Uterus (tissue), 4 donors: Measurements from ENCODE around the gene CEP63. TPM values are rescaled to one million over a fixed set of nuclear protein-coding genes. Genes with fewer than 3 reads are reported as not detected.

Experiments
- DNase-seq, 2 donors: peaks; one replicate each; pipeline ENCODE4 v3.0.0-alpha.2; 2019 to 2020
- H3K27ac ChIP-seq, 2 donors: fragments of 200-600 bp; sonication (generic); 1 replicate in 1 of 2; 2 replicates in 1 of 2; pipeline ENCODE4 v1.5.1; 2016 to 2018
- H3K27me3 ChIP-seq, 2 donors: fragments of 200-600 bp; sonication (generic); one replicate each; pipeline ENCODE4 v1.5.1; 2018 to 2019; ENCODE audit warnings: control low read depth in 1 of 2
- H3K36me3 ChIP-seq, 2 donors: fragments of 200-600 bp; sonication (generic); one replicate each; pipeline ENCODE4 v1.5.1; 2019; ENCODE audit warnings: control low read depth in 1 of 2
- H3K4me1 ChIP-seq, 2 donors: fragments of 200-600 bp; sonication (generic); one replicate each; pipeline ENCODE4 v1.5.1; 2018 to 2019; ENCODE audit warnings: control low read depth in 1 of 2
- H3K4me3 ChIP-seq, 2 donors: fragments of 200-600 bp; sonication (generic); 1 replicate in 1 of 2; 2 replicates in 1 of 2; pipeline ENCODE4 v1.5.1; 2018 to 2019; ENCODE audit warnings: mild to moderate bottlenecking in 1 of 2
- H3K9me3 ChIP-seq, 2 donors: fragments of 200-600 bp; sonication (generic); one replicate each; pipeline ENCODE4 v1.5.1; 2019; ENCODE audit warnings: control low read depth in 1 of 2
- CTCF ChIP-seq, 4 experiments: fragments of 200-600 bp in 2 of 4; fragments of 450-650 bp in 2 of 4; sonication (generic) in 2 of 4; IDR thresholded peaks; one replicate each; pipeline ENCODE4 v1.5.1; 2016 to 2019; ENCODE audit warnings: antibody characterized with exemption in 4 of 4, mild to moderate bottlenecking in 2 of 4, moderate library complexity in 1 of 4
- POLR2A ChIP-seq, 2 donors: fragments of 450-650 bp; IDR thresholded peaks; one replicate each; pipeline ENCODE4 v1.6.1; 2016; ENCODE audit warnings: antibody characterized with exemption in 2 of 2, mild to moderate bottlenecking in 1 of 2, moderate library complexity in 1 of 2
- intact Hi-C: fragments of 100-400 bp; cut with DNase I; formaldehyde crosslinking; loops from one replicate; pipeline ENCODE4 v1.15.1; 2023; ENCODE audit warnings: low total_unique reads
- total RNA-seq, 4 donors: library from RNA; depleted of rRNA in 3 of 4; stranded (reverse); fragments of >200 nt in 3 of 4; gene quantifications; one replicate each; pipeline versions ENCODE4 v1.1.0 to v1.2.4, GENCODE V29; 2014 to 2023
- donor health status: DM: yes; HTN: yes; CAD: no.

Gene CEP63
- total RNA-seq, 4 donors from 2014 or later: 5.9 to 25.5 (median 16.5) TPM

- no peak for DNase-seq
- Histone ChIP-seq H3K4me1 (peaks cover 0 to 8% of the 10 kb centered on the region in 2 donors), H3K27me3 (no peaks in the 10 kb centered on the region), H3K36me3 (no peaks in the 10 kb centered on the region), H3K9me3 (no peaks in the 10 kb centered on the region), H3K4me3 (no peak overlapping the region), H3K27ac (peak overlapping the region in 1 of 2 donors; percentile 36)
- intact Hi-C loops: no loop called here
- TF ChIP-seq POLR2A (IDR thresholded peaks at IDR 0.05) (no peak), CTCF (IDR thresholded peaks at IDR 0.05) (no peak)
Observed at GRCh38 chr3:134482622-134483021, 3.2 kb upstream of the CEP63 start.

- H3K27ac ChIP-seq: peak overlapping the region; percentile 21 to 36
- no peak for TF ChIP-seq CTCF (IDR thresholded peaks at IDR 0.05)
- TF ChIP-seq POLR2A (IDR thresholded peaks at IDR 0.05): no peak
- no peaks in the 10 kb centered on the region for H3K27me3 ChIP-seq
- DNase-seq: no peak
- H3K36me3 ChIP-seq: no peaks in the 10 kb centered on the region
- H3K4me1 ChIP-seq: peaks cover 0 to 8% of the 10 kb centered on the region in 2 donors
- H3K4me3 ChIP-seq: no peak overlapping the region
- intact Hi-C loops: no loop called here
- no peaks in the 10 kb centered on the region for H3K9me3 ChIP-seq
Observed at GRCh38 chr3:134483195-134483900, 2.5 kb upstream of the CEP63 start.

- intact Hi-C loops: no loop called here
- peak overlapping the region; percentile 95 to 97 for H3K27ac ChIP-seq
- TF ChIP-seq CTCF (IDR thresholded peaks at IDR 0.05) (no peak), POLR2A (IDR thresholded peaks at IDR 0.05) (no peak)
- no peaks in the 10 kb centered on the region for H3K27me3 ChIP-seq
- H3K4me3 ChIP-seq: peak overlapping the region; percentile 72 to 95
- H3K36me3 ChIP-seq: no peaks in the 10 kb centered on the region
- H3K9me3 ChIP-seq: no peaks in the 10 kb centered on the region
- no peak for DNase-seq
- H3K4me1 ChIP-seq: peaks cover 0 to 8% of the 10 kb centered on the region in 2 donors
Observed at GRCh38 chr3:134485075-134485717, 661 bp upstream of the CEP63 start.

GRCh38 chr3:134486577-134487041, 752 bp downstream of the CEP63 start:
- Histone ChIP-seq H3K4me1 (peaks cover 0 to 8% of the 10 kb centered on the region in 2 donors), H3K36me3 (no peaks in the 10 kb centered on the region), H3K27me3 (no peaks in the 10 kb centered on the region), H3K9me3 (no peaks in the 10 kb centered on the region), H3K4me3 (peak overlapping the region; percentile 72 to 95), H3K27ac (peak overlapping the region; percentile 95 to 97)
- intact Hi-C loops: no loop called here
- DNase-seq: no peak
- TF ChIP-seq POLR2A (IDR thresholded peaks at IDR 0.05) (no peak), CTCF (IDR thresholded peaks at IDR 0.05) (no peak)

GRCh38 chr3:134487406-134487805, 1.5 kb downstream of the CEP63 start:
- Histone ChIP-seq H3K4me3 (peak overlapping the region in 1 of 2 donors; percentile 72), H3K27me3 (no peaks in the 10 kb centered on the region), H3K36me3 (no peaks in the 10 kb centered on the region), H3K9me3 (no peaks in the 10 kb centered on the region), H3K27ac (peak overlapping the region in 1 of 2 donors; percentile 5), H3K4me1 (peaks cover 0 to 8% of the 10 kb centered on the region in 2 donors)
- DNase-seq: no peak
- intact Hi-C loops: no loop called here
- TF ChIP-seq POLR2A (IDR thresholded peaks at IDR 0.05) (no peak), CTCF (IDR thresholded peaks at IDR 0.05) (no peak)
